GM20000 (cell line): Measurements from ENCODE around the gene PLD2.
A peak's percentile ranks its signal among the peaks of the same experiment; 100 is the strongest.

Source experiments
- DNase-seq: peaks from one replicate; pipeline ENCODE4 v3.0.0; 2012; ENCODE audit warnings: low spot score
- TF ChIP-seq, protein P1 (sequence below): IDR thresholded peaks from 2 replicates; pipeline ENCODE4 v1.5.1; 2012; ENCODE audit warnings: mild to moderate bottlenecking, control low read depth; ENCODE audit errors: extremely low read depth, missing control alignments

The PLD2 gene, protein sequence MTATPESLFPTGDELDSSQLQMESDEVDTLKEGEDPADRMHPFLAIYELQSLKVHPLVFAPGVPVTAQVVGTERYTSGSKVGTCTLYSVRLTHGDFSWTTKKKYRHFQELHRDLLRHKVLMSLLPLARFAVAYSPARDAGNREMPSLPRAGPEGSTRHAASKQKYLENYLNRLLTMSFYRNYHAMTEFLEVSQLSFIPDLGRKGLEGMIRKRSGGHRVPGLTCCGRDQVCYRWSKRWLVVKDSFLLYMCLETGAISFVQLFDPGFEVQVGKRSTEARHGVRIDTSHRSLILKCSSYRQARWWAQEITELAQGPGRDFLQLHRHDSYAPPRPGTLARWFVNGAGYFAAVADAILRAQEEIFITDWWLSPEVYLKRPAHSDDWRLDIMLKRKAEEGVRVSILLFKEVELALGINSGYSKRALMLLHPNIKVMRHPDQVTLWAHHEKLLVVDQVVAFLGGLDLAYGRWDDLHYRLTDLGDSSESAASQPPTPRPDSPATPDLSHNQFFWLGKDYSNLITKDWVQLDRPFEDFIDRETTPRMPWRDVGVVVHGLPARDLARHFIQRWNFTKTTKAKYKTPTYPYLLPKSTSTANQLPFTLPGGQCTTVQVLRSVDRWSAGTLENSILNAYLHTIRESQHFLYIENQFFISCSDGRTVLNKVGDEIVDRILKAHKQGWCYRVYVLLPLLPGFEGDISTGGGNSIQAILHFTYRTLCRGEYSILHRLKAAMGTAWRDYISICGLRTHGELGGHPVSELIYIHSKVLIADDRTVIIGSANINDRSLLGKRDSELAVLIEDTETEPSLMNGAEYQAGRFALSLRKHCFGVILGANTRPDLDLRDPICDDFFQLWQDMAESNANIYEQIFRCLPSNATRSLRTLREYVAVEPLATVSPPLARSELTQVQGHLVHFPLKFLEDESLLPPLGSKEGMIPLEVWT

DNA sequence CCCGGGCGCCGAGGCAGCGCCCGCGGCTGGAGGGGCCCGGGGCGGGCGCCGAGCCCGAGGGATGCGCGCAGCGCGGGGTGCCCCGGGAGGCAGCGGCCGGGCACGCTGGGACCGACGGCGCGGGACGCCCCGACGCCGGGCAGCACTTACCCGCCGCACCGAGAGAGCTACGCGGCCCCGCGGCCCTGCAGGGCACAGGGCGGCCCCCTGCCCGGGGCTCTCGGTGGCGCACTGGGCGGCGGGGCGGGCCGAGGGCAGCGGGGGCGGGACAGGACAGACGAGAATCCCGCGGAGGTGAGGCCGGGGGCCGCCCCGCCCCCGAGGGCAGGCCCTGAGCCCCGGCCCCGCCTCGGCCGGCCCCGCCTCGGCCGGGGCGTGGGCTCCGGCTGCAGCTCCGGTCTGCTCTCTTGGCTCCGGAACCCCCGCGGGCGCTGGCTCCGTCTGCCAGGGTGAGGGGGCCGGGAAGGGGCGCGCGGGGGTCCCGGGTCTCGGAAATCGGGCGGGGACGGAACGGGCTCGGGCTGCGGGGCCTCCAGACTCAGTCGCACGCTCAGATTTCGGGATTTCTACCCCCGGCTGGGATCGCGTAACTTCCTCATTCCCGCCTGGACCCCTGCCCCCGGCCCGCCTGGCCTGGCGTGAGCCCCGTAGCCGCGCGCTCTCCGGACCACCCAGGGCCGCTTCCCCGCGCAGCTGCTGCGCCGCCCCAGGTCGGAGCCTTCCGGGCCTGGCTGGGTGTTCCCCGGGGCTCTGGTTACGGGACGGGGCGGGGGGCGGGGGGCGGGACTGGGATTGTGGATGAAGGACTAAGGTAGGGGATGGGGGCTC is at the start of gene PLD2:
Gene PLD2, plus strand, starts transcription at position 376 of the 828 bp plus-strand sequence. CDS start 621 bp downstream, outside the sequence.
- TF ChIP-seq, protein P1, sequence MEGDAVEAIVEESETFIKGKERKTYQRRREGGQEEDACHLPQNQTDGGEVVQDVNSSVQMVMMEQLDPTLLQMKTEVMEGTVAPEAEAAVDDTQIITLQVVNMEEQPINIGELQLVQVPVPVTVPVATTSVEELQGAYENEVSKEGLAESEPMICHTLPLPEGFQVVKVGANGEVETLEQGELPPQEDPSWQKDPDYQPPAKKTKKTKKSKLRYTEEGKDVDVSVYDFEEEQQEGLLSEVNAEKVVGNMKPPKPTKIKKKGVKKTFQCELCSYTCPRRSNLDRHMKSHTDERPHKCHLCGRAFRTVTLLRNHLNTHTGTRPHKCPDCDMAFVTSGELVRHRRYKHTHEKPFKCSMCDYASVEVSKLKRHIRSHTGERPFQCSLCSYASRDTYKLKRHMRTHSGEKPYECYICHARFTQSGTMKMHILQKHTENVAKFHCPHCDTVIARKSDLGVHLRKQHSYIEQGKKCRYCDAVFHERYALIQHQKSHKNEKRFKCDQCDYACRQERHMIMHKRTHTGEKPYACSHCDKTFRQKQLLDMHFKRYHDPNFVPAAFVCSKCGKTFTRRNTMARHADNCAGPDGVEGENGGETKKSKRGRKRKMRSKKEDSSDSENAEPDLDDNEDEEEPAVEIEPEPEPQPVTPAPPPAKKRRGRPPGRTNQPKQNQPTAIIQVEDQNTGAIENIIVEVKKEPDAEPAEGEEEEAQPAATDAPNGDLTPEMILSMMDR: no peak
- peak; percentile 100 for DNase-seq

DNA sequence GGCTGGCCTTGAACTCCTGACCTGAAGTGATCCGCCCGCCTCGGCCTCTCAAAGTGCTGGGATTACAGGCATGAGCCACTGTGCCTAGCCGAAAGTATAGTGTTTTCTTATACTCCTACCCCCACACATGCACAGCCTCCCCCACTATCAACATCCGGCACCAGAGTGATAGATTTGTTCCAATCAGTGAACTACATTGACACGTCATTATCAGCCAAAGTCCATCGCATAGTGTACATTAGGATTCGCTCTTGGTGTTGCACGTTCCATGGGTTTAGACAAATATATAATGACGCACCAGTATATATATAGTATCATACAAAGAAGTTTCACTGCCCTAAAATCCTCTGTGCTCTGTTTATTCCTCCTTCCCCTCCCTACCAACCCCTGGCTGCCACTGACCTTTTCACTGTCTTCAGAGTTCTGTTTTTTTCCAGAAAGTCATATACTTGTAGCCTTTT is 47.1 kb upstream of the PLD2 start:
- TF ChIP-seq, protein P1: no peak
- no peak for DNase-seq

DNA sequence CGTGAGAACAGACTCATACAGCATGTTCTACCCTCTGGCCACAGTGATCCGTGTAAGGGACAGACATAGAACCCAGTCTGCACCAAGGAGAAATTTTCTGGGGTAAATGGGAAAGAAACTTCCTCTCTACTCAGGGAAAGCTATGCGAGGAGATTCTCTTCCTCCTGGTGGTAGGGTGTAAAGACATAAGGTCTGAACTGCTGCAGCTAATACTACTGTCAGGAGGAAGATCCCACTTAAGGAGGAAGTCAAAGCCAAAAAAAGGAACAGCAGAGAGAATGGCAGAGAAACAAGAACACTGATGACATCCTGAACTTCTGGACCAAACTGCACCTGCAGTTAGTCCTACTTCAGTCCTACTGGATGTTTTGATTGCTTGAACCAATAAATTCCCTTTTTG is 42.4 kb upstream of the PLD2 start:
- TF ChIP-seq, protein P1: no peak
- DNase-seq: no peak

DNA sequence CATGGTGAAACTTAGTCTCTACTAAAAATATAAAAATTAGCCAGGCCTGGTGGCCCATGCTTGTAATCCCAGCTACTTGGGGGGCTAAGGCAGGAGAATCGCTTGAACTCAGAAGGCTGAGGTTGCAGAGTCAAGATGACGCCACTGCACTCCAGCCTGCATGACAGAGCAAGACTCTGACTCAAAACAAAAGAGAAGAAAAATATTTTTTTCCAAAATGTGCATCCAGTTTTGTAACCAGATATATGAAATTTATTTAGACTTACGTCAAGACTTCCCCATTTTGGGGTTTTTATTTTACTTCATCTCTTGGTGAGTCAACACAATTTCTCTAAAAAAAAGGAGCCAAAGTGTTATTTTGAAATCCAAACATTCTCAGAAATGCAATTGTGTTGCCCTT is 40.8 kb upstream of the PLD2 start:
- DNase-seq: no peak

DNA sequence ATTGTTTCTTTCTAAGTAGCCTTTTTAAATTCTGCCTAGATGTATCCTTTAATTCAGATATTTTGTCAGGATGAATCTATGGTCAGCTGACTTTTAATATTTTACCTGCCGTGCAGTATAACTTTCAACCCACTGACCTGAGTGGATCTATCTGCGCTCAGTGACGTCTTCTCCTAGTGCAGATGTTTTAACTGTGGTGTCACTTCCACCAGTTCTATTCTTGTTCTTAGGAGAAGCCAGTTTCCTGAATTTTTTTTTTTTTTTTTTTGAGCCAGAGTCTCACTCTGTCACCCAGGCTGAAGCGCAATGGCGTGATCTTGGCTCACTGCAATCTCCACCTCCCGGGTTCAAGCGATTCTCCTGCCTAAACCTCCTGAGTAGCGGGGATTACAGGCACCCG is 40.2 kb upstream of the PLD2 start:
- TF ChIP-seq, protein P1: no peak
- DNase-seq: no peak

More for the DNA sequence above, 40.8 kb upstream of the PLD2 start:
- TF ChIP-seq, protein P1: no peak

DNA sequence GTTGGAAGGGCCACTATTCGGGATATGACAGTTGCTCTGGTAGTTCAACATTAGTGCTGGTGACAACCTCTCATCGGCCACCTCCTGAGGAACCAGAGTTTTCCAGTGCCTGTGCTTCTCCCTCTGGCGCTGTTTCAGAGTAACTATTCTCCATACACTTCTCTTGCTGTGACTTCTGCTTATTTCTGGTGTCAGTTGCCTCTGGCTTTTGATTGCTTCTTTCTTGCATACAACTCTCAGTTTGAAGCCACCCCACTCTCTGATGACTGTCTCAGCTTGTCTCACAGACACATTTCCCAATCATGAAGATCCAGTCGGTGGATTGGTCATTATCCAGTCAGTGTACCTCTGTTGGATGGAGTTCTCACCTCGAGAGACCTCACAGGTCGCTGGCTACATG is 38.7 kb upstream of the PLD2 start:
- TF ChIP-seq, protein P1: no peak
- DNase-seq: no peak
